ENCODE results near the gene CNTN1.

GRCh38 chr12:40853221-40853620 lies 161.0 kb downstream of the CNTN1 start:
- TF ChIP-seq, protein P1, sequence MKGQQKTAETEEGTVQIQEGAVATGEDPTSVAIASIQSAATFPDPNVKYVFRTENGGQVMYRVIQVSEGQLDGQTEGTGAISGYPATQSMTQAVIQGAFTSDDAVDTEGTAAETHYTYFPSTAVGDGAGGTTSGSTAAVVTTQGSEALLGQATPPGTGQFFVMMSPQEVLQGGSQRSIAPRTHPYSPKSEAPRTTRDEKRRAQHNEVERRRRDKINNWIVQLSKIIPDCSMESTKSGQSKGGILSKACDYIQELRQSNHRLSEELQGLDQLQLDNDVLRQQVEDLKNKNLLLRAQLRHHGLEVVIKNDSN (IDR thresholded peaks at IDR 0.05; ENCODE audit: borderline replicate concordance, low read depth), result no peak
- TF ChIP-seq POLR2AphosphoS5 (IDR thresholded peaks at IDR 0.05; ENCODE audit: low read depth, low read length) (no peak), REST (IDR thresholded peaks at IDR 0.05; ENCODE audit: low read depth, low read length) (no peak), CHD2 (IDR thresholded peaks at IDR 0.05; ENCODE audit: low read length, partially characterized antibody) (no peak), RXRA (IDR thresholded peaks at IDR 0.05; ENCODE audit: borderline replicate concordance, low read depth) (no peak), RFX5 (IDR thresholded peaks at IDR 0.05; ENCODE audit: low read length) (no peak), NRF1 (IDR thresholded peaks at IDR 0.05; ENCODE audit: low read depth, low read length) (no peak), TCF12 (IDR thresholded peaks at IDR 0.05) (no peak)
- TF ChIP-seq, protein P2, sequence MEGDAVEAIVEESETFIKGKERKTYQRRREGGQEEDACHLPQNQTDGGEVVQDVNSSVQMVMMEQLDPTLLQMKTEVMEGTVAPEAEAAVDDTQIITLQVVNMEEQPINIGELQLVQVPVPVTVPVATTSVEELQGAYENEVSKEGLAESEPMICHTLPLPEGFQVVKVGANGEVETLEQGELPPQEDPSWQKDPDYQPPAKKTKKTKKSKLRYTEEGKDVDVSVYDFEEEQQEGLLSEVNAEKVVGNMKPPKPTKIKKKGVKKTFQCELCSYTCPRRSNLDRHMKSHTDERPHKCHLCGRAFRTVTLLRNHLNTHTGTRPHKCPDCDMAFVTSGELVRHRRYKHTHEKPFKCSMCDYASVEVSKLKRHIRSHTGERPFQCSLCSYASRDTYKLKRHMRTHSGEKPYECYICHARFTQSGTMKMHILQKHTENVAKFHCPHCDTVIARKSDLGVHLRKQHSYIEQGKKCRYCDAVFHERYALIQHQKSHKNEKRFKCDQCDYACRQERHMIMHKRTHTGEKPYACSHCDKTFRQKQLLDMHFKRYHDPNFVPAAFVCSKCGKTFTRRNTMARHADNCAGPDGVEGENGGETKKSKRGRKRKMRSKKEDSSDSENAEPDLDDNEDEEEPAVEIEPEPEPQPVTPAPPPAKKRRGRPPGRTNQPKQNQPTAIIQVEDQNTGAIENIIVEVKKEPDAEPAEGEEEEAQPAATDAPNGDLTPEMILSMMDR (IDR thresholded peaks at IDR 0.05), result no peak
